HG02840 (cell line): ENCODE data around the gene FCN1.

Experiments used
- ATAC-seq: cut with Tn5 transposase; IDR thresholded peaks from one replicate; pipeline ENCODE4 v1.9.1; 2021; ENCODE audit warnings: mild to moderate bottlenecking, moderate library complexity, moderate number of reproducible peaks; ENCODE audit not compliant: unreplicated experiment, low FRiP score

Gene FCN1

GRCh38 chr9:134894136-134894860 lies 23.4 kb downstream of the FCN1 start:
- ATAC-seq = no peak

GRCh38 chr9:134892820-134893420 lies 24.8 kb downstream of the FCN1 start:
- ATAC-seq = no peak

- no peak for ATAC-seq
These were observed 25.5 kb downstream of the FCN1 start for GRCh38 chr9:134892221-134892620.

GRCh38 chr9:134891713-134892112 lies 26.0 kb downstream of the FCN1 start:
- ATAC-seq = no peak

- ATAC-seq = no peak
These were observed 26.7 kb downstream of the FCN1 start for GRCh38 chr9:134891053-134891452.

- ATAC-seq = no peak
These were observed 27.6 kb downstream of the FCN1 start for GRCh38 chr9:134890155-134890495.

- ATAC-seq = no peak
These were observed 28.1 kb downstream of the FCN1 start for GRCh38 chr9:134889386-134890154.

GRCh38 chr9:134888603-134889190 lies 29.0 kb downstream of the FCN1 start:
- ATAC-seq = no peak

GRCh38 chr9:134887686-134888602 lies 29.8 kb downstream of the FCN1 start:
- no peak for ATAC-seq

- no peak for ATAC-seq
These were observed 30.5 kb downstream of the FCN1 start for GRCh38 chr9:134887219-134887618.

- ATAC-seq = no peak
These were observed 31.2 kb downstream of the FCN1 start for GRCh38 chr9:134886413-134886913.

- no peak for ATAC-seq
These were observed 31.9 kb downstream of the FCN1 start for GRCh38 chr9:134885679-134886412.

GRCh38 chr9:134885001-134885678 lies 32.6 kb downstream of the FCN1 start:
- no peak for ATAC-seq

- no peak for ATAC-seq
These were observed 33.2 kb downstream of the FCN1 start for GRCh38 chr9:134884492-134884891.

GRCh38 chr9:134883040-134883782 lies 34.5 kb downstream of the FCN1 start:
- no peak for ATAC-seq

GRCh38 chr9:134882204-134882785 lies 35.4 kb downstream of the FCN1 start:
- no peak for ATAC-seq

GRCh38 chr9:134881313-134881670 lies 36.4 kb downstream of the FCN1 start:
- no peak for ATAC-seq
